HEK293 (cell line): ENCODE data around the gene ABCF2.

Experiments
- CTCF ChIA-PET: fragments of 350-600 bp; formaldehyde crosslinking; extraction: SDS; loops from one replicate; lab custom pipeline; 2021; ENCODE audit warnings: antibody characterized with exemption; lab: Yijun Ruan, JAX
- POLR2A ChIA-PET: fragments of 300-600 bp; formaldehyde crosslinking; extraction: SDS; loops from one replicate; lab custom pipeline; 2020; ENCODE audit warnings: antibody characterized with exemption, inconsistent platforms; lab: Yijun Ruan, JAX
- H3K27ac ChIP-seq: fragments of 200-500 bp; sonication (Bioruptor generic); 2 replicates; pipeline ENCODE4 v1.5.1; 2014; ENCODE audit warnings: low read depth, low read length, control low read depth, inconsistent platforms; ENCODE audit errors: extremely low read depth
- H3K36me3 ChIP-seq, 2 experiments: fragments of 200-500 bp in 1 of 2; sonication (Bioruptor generic) in 1 of 2; 1 replicate in 1 of 2; 2 replicates in 1 of 2; pipeline ENCODE4 v1.5.1; 2014 to 2017; ENCODE audit warnings: inconsistent platforms in 2 of 2, low read length in 2 of 2; ENCODE audit not compliant: control insufficient read depth in 2 of 2, insufficient read depth in 1 of 2
- H3K4me1 ChIP-seq: fragments of 200-500 bp; sonication (Bioruptor generic); 2 replicates; pipeline ENCODE4 v1.5.1; 2014; ENCODE audit warnings: mild to moderate bottlenecking, low read length, inconsistent platforms; ENCODE audit not compliant: control insufficient read depth, insufficient read depth
- H3K4me3 ChIP-seq: 2 replicates; pipeline ENCODE4 v1.5.1; 2011; ENCODE audit warnings: low read depth, mild to moderate bottlenecking, control low read depth, low read length, moderate library complexity
- H3K9me3 ChIP-seq: fragments of 200-500 bp; sonication (Bioruptor generic); 2 replicates; pipeline ENCODE4 v1.5.1; 2014; ENCODE audit warnings: low read depth, low read length, inconsistent platforms; ENCODE audit not compliant: control insufficient read depth, insufficient read depth
- HOXA7 ChIP-seq: sonication (generic); formaldehyde crosslinking; IDR thresholded peaks from 2 replicates; pipeline ENCODE4 v1.8.1; 2022; ENCODE audit warnings: missing genetic modification reagents, borderline replicate concordance
- HOXD13 ChIP-seq: sonication (generic); formaldehyde crosslinking; IDR thresholded peaks from 2 replicates; pipeline ENCODE4 v1.8.0; 2022; ENCODE audit warnings: missing genetic modification reagents, borderline replicate concordance
- INSM2 ChIP-seq: fragments of 450-650 bp; formaldehyde crosslinking; IDR thresholded peaks from 2 replicates; pipeline ENCODE4 v1.5.1; 2016; ENCODE audit warnings: missing biosample characterization, missing genetic modification characterization
- MEIS1 ChIP-seq: sonication (generic); formaldehyde crosslinking; IDR thresholded peaks from 2 replicates; pipeline ENCODE4 v1.8.1; 2022; ENCODE audit warnings: missing genetic modification reagents, mild to moderate bottlenecking, borderline replicate concordance
- WT1 ChIP-seq: fragments of 450-650 bp; formaldehyde crosslinking; IDR thresholded peaks from 2 replicates; pipeline ENCODE4 v1.5.1; 2016; ENCODE audit warnings: missing biosample characterization, missing genetic modification characterization
- ZFP41 ChIP-seq: fragments of 450-650 bp; formaldehyde crosslinking; IDR thresholded peaks from 2 replicates; pipeline ENCODE4 v1.5.1; 2016; ENCODE audit warnings: missing biosample characterization, missing genetic modification characterization, borderline replicate concordance
- ZNF16 ChIP-seq: fragments of 450-650 bp; formaldehyde crosslinking; IDR thresholded peaks from 2 replicates; pipeline ENCODE4 v1.5.1; 2016; ENCODE audit warnings: low read depth, missing biosample characterization, missing genetic modification characterization
- ZNF169 ChIP-seq: fragments of 450-650 bp; formaldehyde crosslinking; IDR thresholded peaks from 2 replicates; pipeline ENCODE4 v1.5.1; 2016; ENCODE audit warnings: missing biosample characterization, missing genetic modification characterization
- ZNF19 ChIP-seq: fragments of 450-650 bp; formaldehyde crosslinking; IDR thresholded peaks from 2 replicates; pipeline ENCODE4; 2016; ENCODE audit warnings: missing biosample characterization, missing genetic modification characterization, low read depth
- ZNF214 ChIP-seq: fragments of 450-650 bp; formaldehyde crosslinking; IDR thresholded peaks from 2 replicates; pipeline ENCODE4 v1.5.1; 2017; ENCODE audit warnings: missing biosample characterization, mild to moderate bottlenecking, missing genetic modification characterization, borderline replicate concordance
- ZNF274 ChIP-seq, 2 experiments: fragments of 200-500 bp in 1 of 2; fragments of 450-650 bp in 1 of 2; sonication (Bioruptor generic) in 1 of 2; formaldehyde crosslinking in 1 of 2; IDR thresholded peaks; 2 replicates each; pipeline versions ENCODE4 v1.5.1 to v1.6.1; 2014 to 2016; ENCODE audit warnings: borderline replicate concordance in 1 of 2, inconsistent platforms in 1 of 2, low read length in 1 of 2, missing biosample characterization in 1 of 2, missing genetic modification characterization in 1 of 2
- ZNF324 ChIP-seq: fragments of 450-650 bp; formaldehyde crosslinking; IDR thresholded peaks from 2 replicates; pipeline ENCODE4 v1.5.1; 2016; ENCODE audit warnings: missing biosample characterization, missing genetic modification characterization
- ZNF404 ChIP-seq: fragments of 450-650 bp; formaldehyde crosslinking; IDR thresholded peaks from 2 replicates; pipeline ENCODE4 v1.5.1; 2017; ENCODE audit warnings: missing biosample characterization, missing genetic modification characterization
- ZNF514 ChIP-seq: fragments of 450-650 bp; formaldehyde crosslinking; IDR thresholded peaks from 2 replicates; pipeline ENCODE4 v1.5.1; 2016; ENCODE audit warnings: missing biosample characterization, missing genetic modification characterization
- ZNF529 ChIP-seq: fragments of 450-650 bp; formaldehyde crosslinking; IDR thresholded peaks from 2 replicates; pipeline ENCODE4 v1.5.1; 2017; ENCODE audit warnings: missing genetic modification characterization, missing biosample characterization; ENCODE audit not compliant: insufficient replicate concordance
- ZNF600 ChIP-seq: fragments of 450-650 bp; formaldehyde crosslinking; IDR thresholded peaks from 2 replicates; pipeline ENCODE4 v1.5.1; 2016; ENCODE audit warnings: missing biosample characterization, missing genetic modification characterization
- ZNF621 ChIP-seq: fragments of 450-650 bp; formaldehyde crosslinking; IDR thresholded peaks from 2 replicates; pipeline ENCODE4 v1.5.1; 2017; ENCODE audit warnings: missing biosample characterization, missing genetic modification characterization
- ZNF658 ChIP-seq: fragments of 450-650 bp; formaldehyde crosslinking; IDR thresholded peaks from 2 replicates; pipeline ENCODE4; 2016; ENCODE audit warnings: missing biosample characterization, missing genetic modification characterization
- ZNF776 ChIP-seq: fragments of 450-650 bp; formaldehyde crosslinking; IDR thresholded peaks from 2 replicates; pipeline ENCODE4 v1.5.0; 2017; ENCODE audit warnings: missing biosample characterization, missing genetic modification characterization, borderline replicate concordance
- ZNF785 ChIP-seq: fragments of 450-650 bp; formaldehyde crosslinking; IDR thresholded peaks from 2 replicates; pipeline ENCODE4 v1.5.1; 2016; ENCODE audit warnings: missing biosample characterization, missing genetic modification characterization
- TF ChIP-seq, protein P1 (sequence below): fragments of 450-650 bp; formaldehyde crosslinking; IDR thresholded peaks from 2 replicates; pipeline ENCODE4 v1.5.1; 2017; ENCODE audit warnings: missing biosample characterization, mild to moderate bottlenecking, missing genetic modification characterization, moderate library complexity
- TF ChIP-seq, protein P2 (sequence below): fragments of 450-650 bp; formaldehyde crosslinking; IDR thresholded peaks from 2 replicates; pipeline ENCODE4 v1.5.1; 2016; ENCODE audit warnings: missing biosample characterization, missing genetic modification characterization

The ABCF2 gene

GRCh38 chr7:151213826-151214225 is 13.2 kb downstream of the ABCF2 start:
- TF ChIP-seq ZNF19 (tag by site-specific recombination): no peak
- TF ChIP-seq ZNF214: no peak
- no peak for TF ChIP-seq ZFP41
- TF ChIP-seq ZNF658: no peak
- TF ChIP-seq, protein P1, sequence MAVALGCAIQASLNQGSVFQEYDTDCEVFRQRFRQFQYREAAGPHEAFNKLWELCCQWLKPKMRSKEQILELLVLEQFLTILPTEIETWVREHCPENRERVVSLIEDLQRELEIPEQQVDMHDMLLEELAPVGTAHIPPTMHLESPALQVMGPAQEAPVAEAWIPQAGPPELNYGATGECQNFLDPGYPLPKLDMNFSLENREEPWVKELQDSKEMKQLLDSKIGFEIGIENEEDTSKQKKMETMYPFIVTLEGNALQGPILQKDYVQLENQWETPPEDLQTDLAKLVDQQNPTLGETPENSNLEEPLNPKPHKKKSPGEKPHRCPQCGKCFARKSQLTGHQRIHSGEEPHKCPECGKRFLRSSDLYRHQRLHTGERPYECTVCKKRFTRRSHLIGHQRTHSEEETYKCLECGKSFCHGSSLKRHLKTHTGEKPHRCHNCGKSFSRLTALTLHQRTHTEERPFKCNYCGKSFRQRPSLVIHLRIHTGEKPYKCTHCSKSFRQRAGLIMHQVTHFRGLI (tag by site-specific recombination): no peak
- no peak for TF ChIP-seq MEIS1 (CRISPR knock-in tag)
- TF ChIP-seq ZNF529 (tag by site-specific recombination): no peak
- TF ChIP-seq INSM2: no peak
- no peak for TF ChIP-seq HOXD13 (CRISPR knock-in tag)
- no peak for TF ChIP-seq ZNF324 (tag by site-specific recombination)
- TF ChIP-seq ZNF785 (tag by site-specific recombination): no peak
- Histone ChIP-seq H3K4me1 (no peaks in the 10 kb centered on the region), H3K27ac (no peak overlapping the region), H3K9me3 (no peaks in the 10 kb centered on the region), H3K36me3 (peaks cover 15 to 75% of the 10 kb centered on the region in 2 experiments; a peak in 2 of 3 replicates), H3K4me3 (no peak overlapping the region)
- ChIA-PET POLR2A (interaction anchor here (1.3 to 1.8 kb wide), 2 partner anchors 9 to 13 kb away, joined by 5 to 7 read pairs; partner anchors contain the start of gene ABCF2), CTCF (interaction anchor here (1.2 kb wide), 1 partner anchor 30 kb away, joined by 4 read pairs; no protein-coding TSS in a partner anchor)

- Histone ChIP-seq H3K9me3 (no peaks in the 10 kb centered on the region), H3K27ac (no peak overlapping the region), H3K36me3 (peaks cover 11 to 63% of the 10 kb centered on the region in 2 experiments; a peak in 2 of 3 replicates), H3K4me3 (no peak overlapping the region), H3K4me1 (no peaks in the 10 kb centered on the region)
- TF ChIP-seq ZNF404 (tag by site-specific recombination): no peak
- no peak for TF ChIP-seq WT1 (tag by site-specific recombination)
- TF ChIP-seq, protein P2, sequence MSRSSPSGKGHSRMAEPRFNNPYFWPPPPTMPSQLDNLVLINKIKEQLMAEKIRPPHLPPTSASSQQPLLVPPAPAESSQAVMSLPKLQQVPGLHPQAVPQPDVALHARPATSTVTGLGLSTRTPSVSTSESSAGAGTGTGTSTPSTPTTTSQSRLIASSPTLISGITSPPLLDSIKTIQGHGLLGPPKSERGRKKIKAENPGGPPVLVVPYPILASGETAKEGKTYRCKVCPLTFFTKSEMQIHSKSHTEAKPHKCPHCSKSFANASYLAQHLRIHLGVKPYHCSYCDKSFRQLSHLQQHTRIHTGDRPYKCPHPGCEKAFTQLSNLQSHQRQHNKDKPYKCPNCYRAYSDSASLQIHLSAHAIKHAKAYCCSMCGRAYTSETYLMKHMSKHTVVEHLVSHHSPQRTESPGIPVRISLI (tag by site-specific recombination): no peak
- TF ChIP-seq ZNF274 (IDR thresholded peaks at IDR 0.05; ENCODE audit: low read length): no peak
- no peak for TF ChIP-seq ZNF274 (tag by site-specific recombination; IDR thresholded peaks at IDR 0.05; ENCODE audit: borderline replicate concordance)
- no peak for TF ChIP-seq ZNF169 (tag by site-specific recombination)
- TF ChIP-seq ZNF514 (tag by site-specific recombination): no peak
- no peak for TF ChIP-seq ZNF621 (tag by site-specific recombination)
- no peak for TF ChIP-seq HOXA7 (CRISPR knock-in tag)
- no peak for TF ChIP-seq ZNF16 (tag by site-specific recombination)
- TF ChIP-seq ZNF600: no peak
- no peak for TF ChIP-seq ZNF776 (tag by site-specific recombination)
- ChIA-PET CTCF (no interaction called here), POLR2A (interaction anchor here (0.9 kb wide), 1 partner anchor 20 kb away, joined by 3 read pairs; the partner anchor contains the start of gene CHPF2)
These were observed 14.4 kb downstream of the ABCF2 start for GRCh38 chr7:151212626-151213025.
